Measurements from ENCODE around the gene MYL2.

The MYL2 gene

DNA sequence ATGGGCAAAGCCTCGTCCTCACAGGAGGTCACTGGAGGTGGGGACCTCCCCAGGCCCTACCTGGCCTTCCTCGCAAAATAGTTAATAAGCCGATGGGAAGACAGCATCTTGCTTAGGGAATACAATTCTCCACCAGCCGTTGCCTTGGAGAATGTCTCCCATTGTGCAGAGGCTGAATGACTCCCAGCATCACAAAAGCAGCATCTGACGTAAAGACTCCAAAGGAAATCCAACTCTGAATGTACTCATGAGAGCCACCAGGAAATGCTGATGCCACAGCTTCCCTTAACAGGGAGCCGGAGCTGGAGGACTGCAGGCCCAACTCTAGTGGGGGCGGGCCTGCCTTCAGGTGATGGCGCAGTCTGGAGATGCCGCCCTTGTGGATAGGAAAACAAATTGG lies 58.0 kb downstream of the MYL2 start:
- H3K27ac ChIP-seq, result no peak overlapping the region
- no peak overlapping the region for H3K4me3 ChIP-seq
- TF ChIP-seq, protein P1, sequence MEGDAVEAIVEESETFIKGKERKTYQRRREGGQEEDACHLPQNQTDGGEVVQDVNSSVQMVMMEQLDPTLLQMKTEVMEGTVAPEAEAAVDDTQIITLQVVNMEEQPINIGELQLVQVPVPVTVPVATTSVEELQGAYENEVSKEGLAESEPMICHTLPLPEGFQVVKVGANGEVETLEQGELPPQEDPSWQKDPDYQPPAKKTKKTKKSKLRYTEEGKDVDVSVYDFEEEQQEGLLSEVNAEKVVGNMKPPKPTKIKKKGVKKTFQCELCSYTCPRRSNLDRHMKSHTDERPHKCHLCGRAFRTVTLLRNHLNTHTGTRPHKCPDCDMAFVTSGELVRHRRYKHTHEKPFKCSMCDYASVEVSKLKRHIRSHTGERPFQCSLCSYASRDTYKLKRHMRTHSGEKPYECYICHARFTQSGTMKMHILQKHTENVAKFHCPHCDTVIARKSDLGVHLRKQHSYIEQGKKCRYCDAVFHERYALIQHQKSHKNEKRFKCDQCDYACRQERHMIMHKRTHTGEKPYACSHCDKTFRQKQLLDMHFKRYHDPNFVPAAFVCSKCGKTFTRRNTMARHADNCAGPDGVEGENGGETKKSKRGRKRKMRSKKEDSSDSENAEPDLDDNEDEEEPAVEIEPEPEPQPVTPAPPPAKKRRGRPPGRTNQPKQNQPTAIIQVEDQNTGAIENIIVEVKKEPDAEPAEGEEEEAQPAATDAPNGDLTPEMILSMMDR (IDR thresholded peaks at IDR 0.05), result no peak
- no peak for DNase-seq (ENCODE audit: low spot score)

DNA sequence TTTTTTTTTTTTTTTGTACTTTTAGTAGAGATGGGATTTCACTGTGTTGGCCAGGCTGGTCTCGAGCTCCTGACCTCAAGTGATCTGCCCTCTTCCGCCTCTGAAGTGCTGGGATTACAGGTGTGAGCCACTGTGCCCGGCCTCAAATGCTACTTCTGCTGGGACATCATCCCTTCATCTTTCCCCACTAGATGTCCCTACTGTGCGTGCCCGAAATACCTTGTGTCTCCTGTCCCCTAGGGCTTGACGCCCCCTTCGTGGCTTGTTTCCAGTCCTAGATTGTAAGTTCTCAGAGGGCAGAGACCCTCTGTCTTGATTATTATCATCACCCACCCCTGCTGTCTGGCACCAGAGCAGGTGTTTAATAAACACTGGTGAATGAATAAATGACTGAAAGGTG lies 58.6 kb downstream of the MYL2 start:
- H3K4me3 ChIP-seq, result no peak overlapping the region
- TF ChIP-seq, protein P1 (IDR thresholded peaks at IDR 0.05), result no peak
- H3K27ac ChIP-seq, result no peak overlapping the region
- DNase-seq (ENCODE audit: low spot score), result no peak
